IPS-11a (cell line): ENCODE measurements around the gene DLGAP4.

Experiments used
- H3K4me3 ChIP-seq: one replicate; pipeline ENCODE4 v1.5.1; 2013; ENCODE audit warnings: low read depth, low read length, control low read depth

The DLGAP4 gene

GRCh38 chr20:36305602-36306551 lies at the start of gene DLGAP4:
DLGAP4 (plus strand) TSS chr20:36306339; CDS start chr20:36431718, 125,379 bp downstream.
- H3K4me3 ChIP-seq = peak within 1 kb of the TSS; percentile 55

- H3K4me3 ChIP-seq = no peak overlapping the region
These were observed 46.7 kb upstream of the DLGAP4 start for GRCh38 chr20:36259177-36260061.

- no peak overlapping the region for H3K4me3 ChIP-seq
These were observed 45.8 kb upstream of the DLGAP4 start for GRCh38 chr20:36260316-36260715.

GRCh38 chr20:36261389-36262105 lies 44.6 kb upstream of the DLGAP4 start:
- H3K4me3 ChIP-seq = no peak overlapping the region

GRCh38 chr20:36262440-36262839 lies 43.7 kb upstream of the DLGAP4 start:
- no peak overlapping the region for H3K4me3 ChIP-seq

GRCh38 chr20:36264426-36265246 lies 41.5 kb upstream of the DLGAP4 start:
- no peak overlapping the region for H3K4me3 ChIP-seq

- no peak overlapping the region for H3K4me3 ChIP-seq
These were observed 40.0 kb upstream of the DLGAP4 start for GRCh38 chr20:36266189-36266588.

- no peak overlapping the region for H3K4me3 ChIP-seq
These were observed 38.3 kb upstream of the DLGAP4 start for GRCh38 chr20:36267605-36268381.

GRCh38 chr20:36268440-36269342 lies 37.4 kb upstream of the DLGAP4 start:
- no peak overlapping the region for H3K4me3 ChIP-seq

- no peak overlapping the region for H3K4me3 ChIP-seq
These were observed 36.6 kb upstream of the DLGAP4 start for GRCh38 chr20:36269507-36269906.

- H3K4me3 ChIP-seq = no peak overlapping the region
These were observed 35.1 kb upstream of the DLGAP4 start for GRCh38 chr20:36270744-36271638.

- no peak overlapping the region for H3K4me3 ChIP-seq
These were observed 34.2 kb upstream of the DLGAP4 start for GRCh38 chr20:36271639-36272546.

GRCh38 chr20:36272547-36273220 lies 33.5 kb upstream of the DLGAP4 start:
- H3K4me3 ChIP-seq = no peak overlapping the region

- H3K4me3 ChIP-seq = no peak overlapping the region
These were observed 32.5 kb upstream of the DLGAP4 start for GRCh38 chr20:36273414-36274180.
